Endodermal cell (in vitro differentiated cells): ENCODE measurements around the gene PARVB. TPM values are rescaled to one million over a fixed set of nuclear protein-coding genes. Genes with fewer than 3 reads are reported as not detected.
A peak's percentile ranks its signal among the peaks of the same experiment; 100 is the strongest.

ENCODE experiments used
- DNase-seq: peaks from one replicate; pipeline ENCODE4 v3.0.0-alpha.2; 2017
- H3K27ac ChIP-seq: 2 replicates; pipeline ENCODE4 v1.5.1; 2013; ENCODE audit warnings: mild to moderate bottlenecking, low read depth, low read length, moderate library complexity
- H3K27me3 ChIP-seq: 2 replicates; pipeline ENCODE4 v1.6.1; 2013; ENCODE audit warnings: mild to moderate bottlenecking, low read length, moderate library complexity; ENCODE audit not compliant: insufficient read depth, control insufficient read depth, poor library complexity, severe bottlenecking
- H3K36me3 ChIP-seq: 2 replicates; pipeline ENCODE4 v1.7.0; 2013; ENCODE audit warnings: mild to moderate bottlenecking, low read length, moderate library complexity; ENCODE audit not compliant: control insufficient read depth, insufficient read depth
- H3K4me1 ChIP-seq: one replicate; pipeline ENCODE4 v1.7.0; 2013; ENCODE audit warnings: low read length; ENCODE audit not compliant: control insufficient read depth, insufficient read depth
- H3K4me3 ChIP-seq: 2 replicates; pipeline ENCODE4 v1.5.1; 2013; ENCODE audit warnings: mild to moderate bottlenecking, low read length, moderate library complexity
- H3K9ac ChIP-seq: 2 replicates; pipeline ENCODE4 v1.6.1; 2013; ENCODE audit warnings: mild to moderate bottlenecking, low read length, moderate library complexity; ENCODE audit not compliant: poor library complexity, severe bottlenecking; ENCODE audit errors: extremely low read depth
- H3K9me3 ChIP-seq: 2 replicates; pipeline ENCODE4 v1.6.1; 2013; ENCODE audit warnings: mild to moderate bottlenecking, low read length, moderate library complexity; ENCODE audit not compliant: control insufficient read depth
- H3K27ac Mint-ChIP-seq: 2 replicates; pipeline ENCODE4 v1.8.0; 2020; ENCODE audit warnings: mixed read lengths
- H3K27me3 Mint-ChIP-seq: 2 replicates; pipeline ENCODE4 v1.8.0; 2021; ENCODE audit warnings: mild to moderate bottlenecking, mixed read lengths; ENCODE audit not compliant: insufficient read depth
- H3K36me3 Mint-ChIP-seq: 2 replicates; pipeline ENCODE4 v1.8.0; 2020; ENCODE audit warnings: low read depth, mixed read lengths
- H3K4me1 Mint-ChIP-seq: 2 replicates; pipeline ENCODE4 v1.8.0; 2020; ENCODE audit warnings: mixed read lengths
- H3K4me3 Mint-ChIP-seq: 2 replicates; pipeline ENCODE4 v1.8.0; 2020; ENCODE audit warnings: mild to moderate bottlenecking, moderate library complexity, mixed read lengths
- H3K9me3 Mint-ChIP-seq: 2 replicates; pipeline ENCODE4 v1.8.0; 2020; ENCODE audit warnings: mild to moderate bottlenecking, mixed read lengths
- CTCF ChIP-seq: fragments of 200-600 bp; sonication (generic); conservative IDR thresholded peaks from 2 replicates; pipeline ENCODE4 v1.5.0; 2021; ENCODE audit warnings: antibody characterized with exemption, mild to moderate bottlenecking
- WGBS, 2 experiments: methylation state at CpG; one replicate each; pipeline versions ENCODE4 v1.1.5 to v1.1.7; 2013; ENCODE audit warnings: missing lambda C conversion rate in 2 of 2, mixed read lengths in 1 of 2; ENCODE audit not compliant: insufficient coverage in 1 of 2, insufficient read length in 1 of 2; 5-methylcytosine and 5-hydroxymethylcytosine counted together
- total RNA-seq, 2 donors: library from RNA; stranded (reverse); fragmentation: NEBNext Ultra II Directional in 1 of 2; extraction: Animal tissue kit (Norgen Biotek cat#: 25700) in 1 of 2; gene quantifications; 2 replicates in 1 of 2; 3 replicates in 1 of 2; pipeline ENCODE4 v1.2.1, GENCODE V29; 2021

PARVB gene
- total RNA-seq, 2 donors from 2014 or later = 29.6 to 32.3 TPM

DNA sequence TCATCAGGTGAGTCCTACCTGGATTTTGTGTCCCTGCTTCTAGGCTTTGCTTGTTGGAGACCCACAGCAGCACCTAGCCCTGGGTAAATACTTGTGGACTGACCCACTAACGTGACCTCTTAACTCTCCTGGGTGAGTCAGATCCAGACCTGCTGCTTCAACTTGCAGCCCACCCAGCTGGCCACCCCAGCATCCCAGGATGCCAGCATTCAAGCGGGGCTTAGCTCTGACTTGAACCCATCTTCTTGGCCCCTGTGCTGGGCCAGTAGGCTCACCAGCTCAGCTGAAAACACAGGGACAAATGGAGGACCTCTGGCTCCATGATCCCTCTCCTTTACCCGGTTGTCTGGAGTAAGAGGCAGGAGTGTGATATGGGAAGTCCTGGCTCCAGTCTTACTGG is 190.1 kb downstream of the PARVB start:
- H3K4me1 ChIP-seq = no peaks in the 10 kb centered on the region
- no peaks in the 10 kb centered on the region for H3K36me3 ChIP-seq
- no peak overlapping the region for H3K27ac Mint-ChIP-seq
- WGBS, 2 experiments = 86 to 93% methylated on average over 3 of the region's 3 CpGs
- no peak for TF ChIP-seq CTCF
- H3K27me3 ChIP-seq = no peaks in the 10 kb centered on the region
- peak; percentile 18 for DNase-seq
- no peak overlapping the region for H3K4me3 ChIP-seq
- H3K27ac ChIP-seq = no peak overlapping the region
- no peak overlapping the region for H3K9ac ChIP-seq
- H3K36me3 Mint-ChIP-seq = no peaks in the 10 kb centered on the region
- H3K4me3 Mint-ChIP-seq = no peak overlapping the region
- H3K27me3 Mint-ChIP-seq = peaks cover 4% of the 10 kb centered on the region
- H3K4me1 Mint-ChIP-seq = no peaks in the 10 kb centered on the region
- H3K9me3 ChIP-seq = peaks cover 10% of the 10 kb centered on the region
- H3K9me3 Mint-ChIP-seq = peaks cover 8% of the 10 kb centered on the region

DNA sequence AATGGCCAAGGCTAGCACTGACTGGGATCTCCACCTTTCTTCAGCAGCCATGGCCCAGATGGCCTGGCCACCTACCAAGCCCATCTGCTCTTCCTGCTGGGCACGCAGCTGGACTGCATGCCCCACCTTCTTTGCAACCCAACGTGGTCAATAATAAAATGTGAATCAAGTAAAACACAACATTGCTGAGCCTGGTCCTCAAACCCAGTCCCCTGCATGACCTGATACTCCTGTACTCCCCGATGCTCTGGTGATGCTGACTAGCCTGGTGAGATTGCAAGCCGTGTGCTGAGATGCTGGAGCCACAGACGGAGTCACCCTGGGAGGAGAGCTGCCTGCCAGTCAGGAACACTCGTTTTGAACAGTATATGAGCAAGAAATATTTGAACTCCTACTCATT is 190.7 kb downstream of the PARVB start:
- H3K4me3 Mint-ChIP-seq = no peak overlapping the region
- TF ChIP-seq CTCF = no peak
- DNase-seq = peak; percentile 5
- Histone ChIP-seq H3K9me3 (peaks cover 5% of the 10 kb centered on the region), H3K27ac (no peak overlapping the region), H3K27me3 (no peaks in the 10 kb centered on the region), H3K4me3 (no peak overlapping the region), H3K9ac (no peak overlapping the region), H3K4me1 (no peaks in the 10 kb centered on the region), H3K36me3 (no peaks in the 10 kb centered on the region)
- 85 to 92% methylated on average over 4 to 6 of the region's 6 CpGs for WGBS, 2 experiments
- H3K4me1 Mint-ChIP-seq = no peaks in the 10 kb centered on the region
- no peak overlapping the region for H3K27ac Mint-ChIP-seq
- peaks cover 4% of the 10 kb centered on the region for H3K27me3 Mint-ChIP-seq
- H3K9me3 Mint-ChIP-seq = peaks cover 5% of the 10 kb centered on the region
- no peaks in the 10 kb centered on the region for H3K36me3 Mint-ChIP-seq

GRCh38 chr22:44215287-44215686 is 191.2 kb downstream of the PARVB start:
- Histone ChIP-seq H3K27ac (no peak overlapping the region), H3K9ac (no peak overlapping the region), H3K4me3 (no peak overlapping the region), H3K36me3 (no peaks in the 10 kb centered on the region), H3K9me3 (peaks cover under 1% of the 10 kb centered on the region), H3K27me3 (no peaks in the 10 kb centered on the region), H3K4me1 (no peaks in the 10 kb centered on the region)
- DNase-seq = peak; percentile 5
- Mint-ChIP-seq H3K27me3 (peaks cover 4% of the 10 kb centered on the region), H3K4me3 (no peak overlapping the region), H3K9me3 (no peaks in the 10 kb centered on the region), H3K27ac (no peak overlapping the region), H3K36me3 (no peaks in the 10 kb centered on the region), H3K4me1 (no peaks in the 10 kb centered on the region)
- no peak for TF ChIP-seq CTCF
- WGBS, 2 experiments = 80% methylated on average over 4 of the region's 4 CpGs; no CpG with 5 or more reads in 1 of the 2 experiments
